Stimulated activated naive B cell treated with anti-CD40 and anti-IgM and Interleukin-4, amounts not matched to agents 10 μg/mL and 1 μg/mL and 100 μg/mL, for 72 hours (primary cell): Measurements from ENCODE around the gene CTNNA1.

ENCODE experiments used
- ATAC-seq, 2 donors: fragments of 150-1000 bp; cut with Tn5 transposase; replicated peaks; 2 replicates each; pipeline ENCODE4 v1.10.0; 2021; ENCODE audit warnings: moderate library complexity in 1 of 2
- DNase-seq: peaks from one replicate; pipeline ENCODE4 v3.0.0; 2021
- H3K27ac Mint-ChIP-seq: one replicate; pipeline ENCODE4 v1.8.0; 2022; ENCODE audit warnings: mild to moderate bottlenecking, mixed read lengths
- H3K27me3 Mint-ChIP-seq, 2 donors: one replicate each; pipeline ENCODE4 v1.8.0; 2022; ENCODE audit warnings: mixed read lengths in 2 of 2
- H3K36me3 Mint-ChIP-seq, 2 donors: one replicate each; pipeline ENCODE4 v1.8.0; 2022; ENCODE audit warnings: mixed read lengths in 2 of 2, mild to moderate bottlenecking in 1 of 2
- H3K4me1 Mint-ChIP-seq, 2 donors: one replicate each; pipeline ENCODE4 v1.8.0; 2022; ENCODE audit warnings: mixed read lengths in 2 of 2, mild to moderate bottlenecking in 1 of 2
- H3K4me3 Mint-ChIP-seq, 2 donors: one replicate each; pipeline ENCODE4 v1.8.0; 2022; ENCODE audit warnings: mild to moderate bottlenecking in 2 of 2, mixed read lengths in 2 of 2, moderate library complexity in 1 of 2
- H3K9me3 Mint-ChIP-seq, 2 donors: one replicate each; pipeline ENCODE4 v1.8.0; 2022; ENCODE audit warnings: mixed read lengths in 2 of 2, mild to moderate bottlenecking in 1 of 2

The CTNNA1 gene

DNA sequence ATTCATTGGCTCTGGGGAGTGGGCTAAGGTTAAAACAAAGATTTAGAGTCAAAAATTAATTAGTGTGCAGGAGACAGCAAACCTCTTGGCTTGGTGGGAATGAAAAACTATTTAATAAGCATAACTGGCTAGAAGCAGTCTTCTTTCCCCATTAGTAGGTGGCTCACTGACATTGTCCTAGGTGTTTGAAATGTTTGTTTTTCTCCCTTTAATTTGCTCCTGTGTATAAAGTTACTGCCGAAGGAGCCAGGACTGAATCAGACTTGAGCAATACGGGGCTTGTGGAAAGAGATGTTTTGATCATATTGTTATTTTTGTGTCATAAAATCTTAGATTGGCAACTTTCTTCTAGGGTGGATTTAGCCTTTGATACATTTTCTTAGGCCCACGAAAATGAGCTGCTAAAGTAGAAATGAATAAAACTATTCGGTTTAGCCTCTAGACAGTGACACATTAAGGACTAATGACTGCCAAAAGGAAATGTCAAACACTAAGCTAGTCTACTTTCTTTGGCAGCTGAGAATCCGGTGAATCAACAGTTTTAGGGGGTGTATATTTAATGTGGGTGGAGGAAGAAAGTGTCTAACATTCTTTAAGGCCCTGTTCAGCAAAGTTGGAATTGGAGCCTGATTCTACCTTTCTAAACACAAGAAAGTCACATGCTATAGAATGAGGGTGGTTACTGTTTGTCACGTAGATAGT, 91.7 kb downstream of the CTNNA1 start:
- DNase-seq, result no peak
- no peak overlapping the region for H3K27ac Mint-ChIP-seq
- H3K9me3 Mint-ChIP-seq, result no peaks in the 10 kb centered on the region
- H3K27me3 Mint-ChIP-seq, result no peaks in the 10 kb centered on the region
- H3K36me3 Mint-ChIP-seq, result peaks cover 4 to 21% of the 10 kb centered on the region in 2 donors
- no peak overlapping the region for H3K4me3 Mint-ChIP-seq
- H3K4me1 Mint-ChIP-seq, result peaks cover 15 to 37% of the 10 kb centered on the region in 2 donors
- ATAC-seq, result no peak

GRCh38 chr5:138849439-138849838, 96.2 kb downstream of the CTNNA1 start:
- Mint-ChIP-seq H3K27ac (no peak overlapping the region), H3K4me1 (peaks cover 12 to 45% of the 10 kb centered on the region in 2 donors), H3K27me3 (no peaks in the 10 kb centered on the region), H3K9me3 (no peaks in the 10 kb centered on the region), H3K4me3 (no peak overlapping the region), H3K36me3 (peaks cover 7 to 23% of the 10 kb centered on the region in 2 donors)
- DNase-seq (no peak), ATAC-seq (no peak)

DNA sequence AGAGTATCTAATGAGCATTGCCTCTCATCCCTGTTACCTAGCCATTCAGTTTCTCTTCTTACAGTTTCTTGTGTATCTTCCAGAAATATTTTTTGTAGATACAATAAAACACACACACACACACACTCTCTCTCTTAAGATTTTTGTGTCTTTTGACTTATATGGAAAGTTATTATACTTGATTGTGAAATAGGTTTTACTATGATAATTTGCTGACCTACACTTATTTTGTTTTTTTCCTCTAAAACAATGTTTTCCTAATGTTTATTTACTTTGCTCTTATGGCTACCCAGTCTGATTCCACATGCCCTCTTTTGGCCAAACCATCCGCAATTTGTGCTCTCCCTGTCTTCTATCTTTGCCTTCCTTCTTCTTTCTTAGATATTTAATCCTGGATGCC, 96.7 kb downstream of the CTNNA1 start:
- ATAC-seq (no peak), DNase-seq (no peak)
- Mint-ChIP-seq H3K9me3 (no peaks in the 10 kb centered on the region), H3K36me3 (peaks cover 11 to 26% of the 10 kb centered on the region in 2 donors), H3K27ac (no peak overlapping the region), H3K4me3 (no peak overlapping the region), H3K4me1 (peaks cover 14 to 49% of the 10 kb centered on the region in 2 donors), H3K27me3 (no peaks in the 10 kb centered on the region)

DNA sequence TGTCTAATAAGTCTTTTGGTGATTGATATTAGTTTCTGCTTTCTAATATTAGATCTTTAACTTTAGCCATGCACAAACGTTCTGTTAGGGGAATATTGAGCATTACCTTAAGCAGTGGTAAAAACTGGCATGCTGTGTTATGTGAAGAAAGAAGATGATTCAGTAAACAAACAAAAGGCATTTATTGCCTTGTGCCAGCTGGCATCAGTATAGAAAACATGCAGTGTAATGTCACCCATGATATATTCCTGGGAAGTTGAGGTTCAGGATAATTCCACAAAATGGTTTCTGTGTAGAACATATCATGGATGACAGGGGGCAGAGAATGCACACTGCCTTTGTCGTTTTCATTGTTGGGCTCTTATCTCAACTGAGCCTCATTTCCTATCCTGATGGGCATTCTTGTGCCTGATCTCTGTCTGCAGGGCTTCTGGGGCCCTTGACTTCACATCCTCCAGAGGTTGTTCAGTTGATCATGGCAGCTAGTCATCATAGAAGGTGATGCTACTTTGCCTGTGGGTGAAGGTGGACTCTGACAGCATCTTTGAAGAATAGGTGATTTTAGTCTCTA, 97.7 kb downstream of the CTNNA1 start:
- H3K4me3 Mint-ChIP-seq, result no peak overlapping the region
- no peaks in the 10 kb centered on the region for H3K9me3 Mint-ChIP-seq
- H3K27ac Mint-ChIP-seq, result no peak overlapping the region
- H3K36me3 Mint-ChIP-seq, result peaks cover 13 to 24% of the 10 kb centered on the region in 2 donors
- DNase-seq (no peak), ATAC-seq (no peak)
- H3K4me1 Mint-ChIP-seq, result peaks cover 14 to 49% of the 10 kb centered on the region in 2 donors
- H3K27me3 Mint-ChIP-seq, result no peaks in the 10 kb centered on the region

DNA sequence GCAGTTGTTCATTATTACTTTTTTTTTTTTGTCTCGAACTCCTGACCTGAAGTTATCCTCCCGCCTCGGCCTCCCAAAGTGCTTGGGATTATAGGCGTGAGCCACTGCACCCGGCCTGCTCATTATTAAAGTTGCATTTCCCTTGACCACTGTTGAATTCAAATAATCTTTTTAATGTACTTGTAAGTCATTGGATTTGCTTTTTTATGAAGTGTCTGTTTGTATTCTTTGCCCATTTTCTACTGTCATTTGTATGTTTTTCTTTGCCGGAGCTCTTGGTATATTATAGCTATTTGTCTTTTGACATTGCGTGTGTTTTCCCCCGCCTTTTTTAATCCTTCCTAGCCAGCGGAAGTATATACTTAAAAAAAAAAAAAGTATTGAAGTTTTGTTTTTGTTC, 99.9 kb downstream of the CTNNA1 start:
- Mint-ChIP-seq H3K9me3 (no peaks in the 10 kb centered on the region), H3K27me3 (no peaks in the 10 kb centered on the region), H3K4me3 (no peak overlapping the region), H3K27ac (no peak overlapping the region), H3K4me1 (peaks cover 13 to 35% of the 10 kb centered on the region in 2 donors), H3K36me3 (peaks cover 18 to 23% of the 10 kb centered on the region in 2 donors)
- no peak for DNase-seq
- no peak for ATAC-seq

- Mint-ChIP-seq H3K4me3 (no peak overlapping the region), H3K4me1 (peaks cover 14 to 18% of the 10 kb centered on the region in 2 donors), H3K27me3 (no peaks in the 10 kb centered on the region), H3K27ac (no peak overlapping the region), H3K9me3 (peaks cover 3 to 5% of the 10 kb centered on the region in 2 donors), H3K36me3 (peaks cover 22 to 28% of the 10 kb centered on the region in 2 donors)
- ATAC-seq, result no peak
- no peak for DNase-seq
Observed at GRCh38 chr5:138867011-138867410, 113.8 kb downstream of the CTNNA1 start.

- Mint-ChIP-seq H3K4me1 (peaks cover 14 to 24% of the 10 kb centered on the region in 2 donors), H3K27me3 (no peaks in the 10 kb centered on the region), H3K9me3 (no peaks in the 10 kb centered on the region), H3K27ac (no peak overlapping the region), H3K36me3 (peaks cover 18 to 26% of the 10 kb centered on the region in 2 donors), H3K4me3 (no peak overlapping the region)
- DNase-seq, result no peak
- no peak for ATAC-seq
Observed at GRCh38 chr5:138869038-138869437, 115.8 kb downstream of the CTNNA1 start.

- Mint-ChIP-seq H3K4me3 (no peak overlapping the region), H3K4me1 (peaks cover 14 to 28% of the 10 kb centered on the region in 2 donors), H3K9me3 (no peaks in the 10 kb centered on the region), H3K27me3 (no peaks in the 10 kb centered on the region), H3K27ac (no peak overlapping the region), H3K36me3 (peaks cover 13 to 19% of the 10 kb centered on the region in 2 donors)
- no peak for ATAC-seq
- DNase-seq, result no peak
Observed at GRCh38 chr5:138869763-138870500, 116.7 kb downstream of the CTNNA1 start.

GRCh38 chr5:138870611-138871010, 117.4 kb downstream of the CTNNA1 start:
- Mint-ChIP-seq H3K4me1 (peaks cover 14 to 28% of the 10 kb centered on the region in 2 donors), H3K27me3 (no peaks in the 10 kb centered on the region), H3K36me3 (peaks cover 13 to 18% of the 10 kb centered on the region in 2 donors), H3K27ac (no peak overlapping the region), H3K9me3 (no peaks in the 10 kb centered on the region), H3K4me3 (no peak overlapping the region)
- no peak for ATAC-seq
- DNase-seq, result no peak

GRCh38 chr5:138872841-138873465, 119.7 kb downstream of the CTNNA1 start:
- peaks cover 3 to 5% of the 10 kb centered on the region in 2 donors for H3K9me3 Mint-ChIP-seq
- no peak overlapping the region for H3K4me3 Mint-ChIP-seq
- H3K27ac Mint-ChIP-seq, result no peak overlapping the region
- no peak for DNase-seq
- peaks cover 12 to 28% of the 10 kb centered on the region in 2 donors for H3K4me1 Mint-ChIP-seq
- H3K27me3 Mint-ChIP-seq, result no peaks in the 10 kb centered on the region
- peaks cover 23 to 31% of the 10 kb centered on the region in 2 donors for H3K36me3 Mint-ChIP-seq
- ATAC-seq, result no peak

GRCh38 chr5:138873466-138874221, 120.4 kb downstream of the CTNNA1 start:
- H3K36me3 Mint-ChIP-seq, result peaks cover 19 to 26% of the 10 kb centered on the region in 2 donors
- ATAC-seq (no peak), DNase-seq (no peak)
- peaks cover 9 to 28% of the 10 kb centered on the region in 2 donors for H3K4me1 Mint-ChIP-seq
- H3K4me3 Mint-ChIP-seq, result no peak overlapping the region
- H3K27ac Mint-ChIP-seq, result no peak overlapping the region
- no peaks in the 10 kb centered on the region for H3K27me3 Mint-ChIP-seq
- H3K9me3 Mint-ChIP-seq, result peaks cover 3 to 5% of the 10 kb centered on the region in 2 donors

DNA sequence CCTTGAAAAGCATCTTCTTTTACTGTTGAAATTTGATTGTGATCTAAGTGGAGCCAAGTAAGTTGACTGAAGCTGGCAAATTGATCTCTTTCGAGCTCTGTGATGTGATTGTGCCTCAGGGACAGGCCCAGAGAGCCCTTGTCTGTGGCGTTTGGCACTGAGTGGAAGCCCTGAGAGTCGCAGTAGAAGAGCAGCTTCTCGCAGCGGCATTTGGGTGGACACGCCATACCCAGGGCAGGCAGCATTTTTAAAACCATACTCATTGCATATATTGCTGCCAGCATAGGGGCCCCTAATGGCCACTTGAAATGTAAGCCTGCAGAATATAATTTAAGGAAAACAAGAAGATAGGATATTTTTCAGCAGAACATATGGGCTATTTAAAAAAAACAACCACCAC, 121.0 kb downstream of the CTNNA1 start:
- H3K4me1 Mint-ChIP-seq, result peaks cover 9 to 28% of the 10 kb centered on the region in 2 donors
- H3K4me3 Mint-ChIP-seq, result no peak overlapping the region
- peaks cover 3 to 5% of the 10 kb centered on the region in 2 donors for H3K9me3 Mint-ChIP-seq
- ATAC-seq, result no peak
- DNase-seq, result no peak
- H3K27me3 Mint-ChIP-seq, result no peaks in the 10 kb centered on the region
- H3K36me3 Mint-ChIP-seq, result peaks cover 22 to 27% of the 10 kb centered on the region in 2 donors
- no peak overlapping the region for H3K27ac Mint-ChIP-seq

- peaks cover 9 to 24% of the 10 kb centered on the region in 2 donors for H3K4me1 Mint-ChIP-seq
Observed at GRCh38 chr5:138874771-138875551, 121.7 kb downstream of the CTNNA1 start, which contains the start of gene LRRTM2. TSS of gene LRRTM2 (minus strand) at chr5:138875335. CDS start at chr5:138874911, 424 bp downstream.

More at GRCh38 chr5:138874771-138875551, 121.7 kb downstream of the CTNNA1 start, which contains the start of gene LRRTM2:
- Mint-ChIP-seq H3K27me3 (no peaks in the 10 kb centered on the region), H3K27ac (no peak within 1 kb of the TSS), H3K9me3 (peaks cover 3 to 5% of the 10 kb centered on the region in 2 donors), H3K36me3 (peaks cover 25 to 30% of the 10 kb centered on the region in 2 donors), H3K4me3 (no peak within 1 kb of the TSS)
- DNase-seq (no peak), ATAC-seq (no peak)
